SU-DHL-6 (cell line): ENCODE results near the gene KY.

Experiments
- CTCF ChIP-seq: fragments of 200-600 bp; sonication (generic); IDR thresholded peaks from one replicate; pipeline ENCODE4 v1.5.1; 2017; ENCODE audit warnings: antibody characterized with exemption, mild to moderate bottlenecking, low read length, moderate library complexity; ENCODE audit not compliant: insufficient read depth, poor library complexity, severe bottlenecking
- EZH2phosphoT487 ChIP-seq: fragments of 200-600 bp; sonication (generic), shearing (Covaris generic); conservative IDR thresholded peaks from 2 replicates; pipeline ENCODE4 v1.6.1; 2018; ENCODE audit warnings: mild to moderate bottlenecking, antibody characterized with exemption, low read length, moderate library complexity, mixed read lengths

- TF ChIP-seq CTCF (no peak), EZH2phosphoT487 (no peak)
Observed at GRCh38 chr3:134647902-134648760, 2.7 kb downstream of the KY start.
